NCI-H524 (cell line): ENCODE results near the gene TBC1D10B.
A peak's percentile ranks its signal among the peaks of the same experiment; 100 is the strongest.

Experiments used
- DNase-seq, 2 experiments: peaks; one replicate each; lab custom pipeline; 2025; lab: John Stamatoyannopoulos, UW

The TBC1D10B gene, protein sequence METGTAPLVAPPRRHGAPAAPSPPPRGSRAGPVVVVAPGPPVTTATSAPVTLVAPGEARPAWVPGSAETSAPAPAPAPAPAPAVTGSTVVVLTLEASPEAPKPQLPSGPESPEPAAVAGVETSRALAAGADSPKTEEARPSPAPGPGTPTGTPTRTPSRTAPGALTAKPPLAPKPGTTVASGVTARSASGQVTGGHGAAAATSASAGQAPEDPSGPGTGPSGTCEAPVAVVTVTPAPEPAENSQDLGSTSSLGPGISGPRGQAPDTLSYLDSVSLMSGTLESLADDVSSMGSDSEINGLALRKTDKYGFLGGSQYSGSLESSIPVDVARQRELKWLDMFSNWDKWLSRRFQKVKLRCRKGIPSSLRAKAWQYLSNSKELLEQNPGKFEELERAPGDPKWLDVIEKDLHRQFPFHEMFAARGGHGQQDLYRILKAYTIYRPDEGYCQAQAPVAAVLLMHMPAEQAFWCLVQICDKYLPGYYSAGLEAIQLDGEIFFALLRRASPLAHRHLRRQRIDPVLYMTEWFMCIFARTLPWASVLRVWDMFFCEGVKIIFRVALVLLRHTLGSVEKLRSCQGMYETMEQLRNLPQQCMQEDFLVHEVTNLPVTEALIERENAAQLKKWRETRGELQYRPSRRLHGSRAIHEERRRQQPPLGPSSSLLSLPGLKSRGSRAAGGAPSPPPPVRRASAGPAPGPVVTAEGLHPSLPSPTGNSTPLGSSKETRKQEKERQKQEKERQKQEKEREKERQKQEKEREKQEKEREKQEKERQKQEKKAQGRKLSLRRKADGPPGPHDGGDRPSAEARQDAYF

GRCh38 chr16:30370456-30371247 is at the start of gene TBC1D10B:
TBC1D10B (minus strand) TSS chr16:30370494; CDS start chr16:30370183, 311 bp downstream.
- DNase-seq, result peak; percentile 100

DNA sequence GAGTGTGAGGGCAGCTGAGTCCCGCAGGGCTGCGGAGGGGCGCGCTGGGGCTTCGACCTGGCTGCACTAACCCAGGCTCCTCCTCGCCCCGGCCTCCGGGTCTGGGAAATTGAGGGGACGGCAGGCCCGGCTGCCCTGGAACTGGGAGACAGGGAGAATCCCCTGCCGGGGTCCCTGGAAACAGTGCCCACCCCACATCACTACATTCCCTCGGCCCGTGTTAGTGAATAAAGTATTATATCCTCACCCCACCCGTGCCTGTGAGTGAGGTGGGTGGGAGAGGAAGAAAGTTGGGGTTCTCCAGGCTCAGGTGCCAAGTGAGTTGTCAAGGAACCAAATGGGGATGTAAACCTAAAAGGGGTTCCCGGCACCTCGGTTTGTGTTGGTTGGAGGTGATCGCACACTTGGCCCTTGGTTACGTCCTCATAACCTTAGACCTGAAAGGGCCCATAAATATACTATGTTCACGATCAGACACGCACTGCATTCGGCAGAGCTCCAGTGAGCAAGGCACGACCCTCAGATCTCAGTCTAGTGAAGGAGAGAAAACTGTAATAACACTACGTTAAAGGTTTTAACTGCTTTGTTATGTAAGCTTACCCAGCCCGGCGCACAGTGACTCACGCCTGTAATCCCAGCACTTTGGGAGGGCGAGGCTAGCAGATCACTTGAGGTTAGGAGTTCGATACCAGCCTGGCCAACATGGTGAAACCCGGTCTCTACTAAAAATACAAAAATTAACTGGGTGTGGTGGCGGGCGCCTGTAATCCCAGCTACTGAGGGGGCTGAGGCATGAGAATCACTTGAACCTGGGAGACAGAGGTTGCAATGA is 48.3 kb upstream of the TBC1D10B start:
- no peak for DNase-seq

GRCh38 chr16:30417529-30418349 is 47.4 kb upstream of the TBC1D10B start:
- peak; percentile 85 to 90 for DNase-seq

- DNase-seq, result no peak
These were observed 46.6 kb upstream of the TBC1D10B start for GRCh38 chr16:30416624-30417528.

GRCh38 chr16:30416047-30416603 is 45.8 kb upstream of the TBC1D10B start:
- DNase-seq, result no peak

- DNase-seq, result no peak
These were observed 43.9 kb upstream of the TBC1D10B start for GRCh38 chr16:30414159-30414558.

DNA sequence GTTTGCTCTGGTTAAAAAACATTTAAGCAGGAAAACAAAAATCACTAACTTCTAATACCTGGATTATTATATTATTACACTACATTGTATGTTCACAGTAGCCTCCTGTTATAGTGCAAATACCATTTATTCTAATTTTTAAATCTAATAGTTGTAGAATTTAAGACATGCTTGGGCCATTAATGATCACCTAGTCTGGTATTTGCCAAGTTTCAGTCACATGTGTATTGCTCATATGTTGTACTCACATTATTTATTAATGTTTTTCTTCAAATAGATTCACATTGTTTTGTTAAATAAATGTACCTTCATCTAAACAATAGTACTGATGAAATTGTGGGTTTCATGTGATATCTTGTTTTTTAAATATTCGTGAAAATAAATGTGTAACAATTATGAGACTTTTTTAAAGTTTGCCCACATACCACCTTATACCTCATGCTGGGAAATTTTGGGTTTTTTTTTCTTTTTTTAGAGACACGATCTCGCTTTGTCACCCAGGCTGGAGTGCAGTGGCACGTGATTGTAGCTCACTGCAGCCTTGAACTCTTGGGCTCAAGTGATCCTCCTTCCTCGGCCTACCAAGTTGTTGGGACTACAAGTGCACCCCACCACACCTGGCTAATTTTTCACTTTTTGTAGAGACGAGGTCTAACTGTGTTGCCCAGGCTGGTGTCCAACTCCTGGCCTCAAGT is 43.0 kb upstream of the TBC1D10B start:
- DNase-seq, result no peak

DNA sequence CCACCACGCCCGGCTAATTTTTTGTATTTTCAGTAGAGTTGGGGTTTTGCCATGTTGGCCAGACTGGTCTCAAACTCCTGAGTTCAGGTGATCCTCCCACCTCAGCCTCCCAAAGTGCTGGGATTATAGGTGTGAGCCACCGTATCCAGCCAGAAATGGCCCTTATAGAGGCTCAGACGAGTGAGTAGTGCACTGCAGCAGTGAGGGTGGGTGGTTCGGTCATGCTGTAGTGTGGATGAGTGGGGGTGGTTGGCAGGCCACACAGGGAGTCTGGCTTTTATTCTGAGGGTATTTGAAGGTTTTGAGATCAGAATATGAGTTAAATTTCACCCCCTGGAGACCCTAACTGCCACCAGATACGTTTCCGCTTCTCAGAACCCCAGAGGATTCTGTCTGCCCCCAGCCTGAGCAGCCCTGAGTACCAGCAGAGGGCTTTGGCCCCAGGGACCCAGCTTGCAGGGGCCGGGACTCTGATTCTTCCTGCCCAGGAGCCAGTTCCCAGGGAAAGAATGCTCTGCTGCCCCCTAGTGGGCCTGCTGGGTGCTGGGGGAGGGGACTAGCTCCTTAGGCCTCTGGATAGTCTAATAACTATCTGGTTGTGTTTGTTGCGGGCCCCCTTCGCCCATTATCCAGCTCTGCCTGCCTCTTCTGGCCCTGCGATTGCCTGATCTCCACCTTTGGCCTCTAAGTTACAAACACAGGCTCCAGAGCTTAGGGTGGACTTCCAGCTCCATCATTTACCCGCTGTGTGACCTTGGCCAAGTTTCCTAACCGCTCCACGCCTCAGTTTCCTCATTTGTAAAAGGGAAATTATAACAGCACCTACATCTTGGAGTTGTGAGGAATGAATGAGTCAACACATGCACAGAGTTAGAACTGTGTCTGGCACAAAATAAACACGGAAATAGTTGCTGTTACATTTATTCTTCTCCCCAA is 39.1 kb upstream of the TBC1D10B start:
- peak; percentile 78 to 93 for DNase-seq

- DNase-seq, result no peak
These were observed 37.7 kb upstream of the TBC1D10B start for GRCh38 chr16:30407804-30408534.

DNA sequence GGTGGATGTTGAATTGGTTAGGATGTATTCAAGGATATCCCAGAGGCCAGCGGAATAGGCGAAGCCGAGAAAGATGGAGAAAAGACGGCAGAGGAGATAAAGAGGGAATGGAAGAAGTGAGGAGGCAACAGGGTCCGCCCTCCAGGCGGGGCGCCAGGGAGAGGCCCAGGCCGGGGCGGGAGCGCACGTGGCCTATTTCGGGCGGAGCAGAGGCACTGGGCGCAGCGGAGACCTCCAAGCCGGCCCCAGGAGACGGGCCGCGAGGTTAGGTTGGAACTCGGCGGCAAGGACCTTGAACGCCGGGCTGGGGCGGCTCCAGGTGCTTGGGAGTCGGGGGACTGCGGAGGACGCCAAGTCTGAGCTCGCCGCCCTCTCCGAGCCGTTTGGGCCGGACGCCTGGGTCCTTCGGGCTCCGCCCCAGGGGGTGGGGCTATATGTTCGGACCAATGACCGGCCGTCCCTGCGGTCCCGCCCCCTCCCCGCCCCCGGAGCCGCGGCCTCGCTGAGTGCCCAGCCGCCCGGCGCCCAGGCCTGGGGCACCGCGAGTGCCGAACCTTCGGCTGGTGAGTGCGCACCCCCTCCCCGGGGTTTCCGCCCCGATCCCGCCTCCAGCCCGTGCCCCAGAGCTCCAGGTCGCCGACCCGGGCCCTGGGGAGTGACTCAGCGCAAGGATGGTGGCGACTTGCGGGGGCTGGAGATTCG is 37.0 kb upstream of the TBC1D10B start, which contains the start of gene ZNF771:
Gene ZNF771, plus strand, starts transcription at position 505 of the 702 bp plus-strand sequence. CDS start 448 bp downstream, outside the sequence.
- DNase-seq, result peak; percentile 79 to 87

- no peak for DNase-seq
These were observed 36.5 kb upstream of the TBC1D10B start for GRCh38 chr16:30406795-30407101.

GRCh38 chr16:30401768-30402425 is 31.6 kb upstream of the TBC1D10B start:
- no peak for DNase-seq

GRCh38 chr16:30399435-30400186 is 29.3 kb upstream of the TBC1D10B start:
- peak in 1 of 2 experiments; percentile 42 for DNase-seq

DNA sequence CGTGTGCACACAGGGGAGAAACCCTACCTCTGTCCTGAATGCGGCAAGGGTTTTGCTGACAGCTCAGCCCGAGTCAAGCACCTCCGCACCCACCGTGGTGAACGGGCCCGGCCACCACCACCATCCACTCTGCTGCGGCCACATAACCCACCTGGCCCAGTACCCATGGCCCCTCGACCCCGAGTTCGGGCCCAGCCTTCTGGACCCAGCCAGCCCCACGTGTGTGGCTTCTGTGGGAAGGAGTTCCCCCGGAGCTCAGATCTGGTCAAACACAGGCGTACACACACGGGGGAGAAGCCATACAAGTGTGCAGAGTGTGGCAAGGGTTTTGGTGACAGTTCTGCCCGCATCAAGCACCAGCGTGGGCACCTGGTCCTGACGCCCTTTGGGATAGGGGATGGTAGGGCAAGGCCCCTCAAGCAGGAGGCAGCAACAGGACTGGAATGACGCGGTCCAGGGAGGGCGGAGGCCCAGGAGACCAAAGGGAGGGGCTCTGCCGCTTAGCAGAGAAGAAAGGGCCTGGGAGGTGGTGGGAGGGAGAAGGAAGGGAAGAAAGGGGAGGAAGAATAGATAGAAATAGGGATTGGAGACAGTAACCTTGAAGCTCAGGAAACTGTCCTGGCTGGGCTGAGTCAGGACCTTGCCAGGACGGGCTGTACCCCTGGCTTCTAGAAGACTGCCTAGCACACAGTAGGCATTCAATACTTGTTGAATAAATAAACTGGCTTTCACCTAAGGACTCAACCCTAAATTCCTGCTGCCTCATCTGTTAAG is 28.6 kb upstream of the TBC1D10B start:
- DNase-seq, result no peak
